ENCODE data around the gene MYL6. TPM values are rescaled to one million over a fixed set of nuclear protein-coding genes. Genes with fewer than 3 reads are reported as not detected.

MYL6 gene
- total and polyA plus RNA-seq, 9 of the 15 experiments (the other 6 are each of a cell fraction or from before 2014, with no cell fraction given), result 557 to 1,664 (median 958) TPM

- TF ChIP-seq THRAP3 (IDR thresholded peaks at IDR 0.05; ENCODE audit: borderline replicate concordance) (no peak), CREBBP (IDR thresholded peaks at IDR 0.05; ENCODE audit: low read depth, low read length) (no peak), ESRRB (CRISPR knock-in tag; IDR thresholded peaks at IDR 0.05; ENCODE audit: borderline replicate concordance) (no peak), IRF1 (CRISPR knock-in tag; IDR thresholded peaks at IDR 0.05; ENCODE audit: borderline replicate concordance) (0 out of 2 replicates have a peak, but pooled peaks have one; percentile 60), DPF2 (IDR thresholded peaks at IDR 0.05) (0 out of 2 replicates have a peak, but pooled peaks have one; percentile 35), POLR2AphosphoS2 (IDR thresholded peaks at IDR 0.05; ENCODE audit: low read length) (no peak), NFIX (CRISPR knock-in tag; IDR thresholded peaks at IDR 0.05; ENCODE audit: low read depth) (no peak), ZNF431 (CRISPR knock-in tag; IDR thresholded peaks at IDR 0.05) (peak; percentile 62; the same call in 1 of the 2 replicates), ZNF764 (CRISPR knock-in tag; IDR thresholded peaks at IDR 0.05; ENCODE audit: low read depth) (peak; percentile 71; the same call in 1 of the 2 replicates), ZBTB11 (CRISPR knock-in tag; IDR thresholded peaks at IDR 0.05) (peak in 2 of 3 experiments; percentile 20 to 89; a peak in 2 of 6 replicates), MXI1 (IDR thresholded peaks at IDR 0.05; ENCODE audit: low read depth, low read length) (0 out of 2 replicates have a peak, but pooled peaks have one; percentile 39), SMARCC2 (IDR thresholded peaks at IDR 0.05; ENCODE audit: low read depth) (no peak), ZNF740 (CRISPR knock-in tag; IDR thresholded peaks at IDR 0.05) (0 out of 2 replicates have a peak, but pooled peaks have one; percentile 36), ZNF740 (tag; IDR thresholded peaks at IDR 0.05) (no peak), CREB1 (IDR thresholded peaks at IDR 0.05) (peak; percentile 30; the same call in 1 of the 2 replicates), CREB1 (CRISPR knock-in tag; IDR thresholded peaks at IDR 0.05) (peak; percentile 58), E2F4 (CRISPR knock-in tag; IDR thresholded peaks at IDR 0.05; ENCODE audit: low read depth) (no peak), ZBED1 (IDR thresholded peaks at IDR 0.05) (no peak), BHLHE40 (IDR thresholded peaks at IDR 0.05; ENCODE audit: low read length) (no peak), CBX2 (IDR thresholded peaks at IDR 0.05; ENCODE audit: insufficient read depth, low read length, poor library complexity, severe bottlenecking) (no peak), FOXJ2 (tag; IDR thresholded peaks at IDR 0.05) (no peak), TRIM24 (IDR thresholded peaks at IDR 0.05) (peak in 1 of 2 experiments; percentile 59; a peak in 2 of 4 replicates)
These were observed 31.9 kb downstream of the MYL6 start (continued) for GRCh38 chr12:56189918-56190694.

All from K562 (cell line).